ENCODE results near the gene NPHP4.

DNA sequence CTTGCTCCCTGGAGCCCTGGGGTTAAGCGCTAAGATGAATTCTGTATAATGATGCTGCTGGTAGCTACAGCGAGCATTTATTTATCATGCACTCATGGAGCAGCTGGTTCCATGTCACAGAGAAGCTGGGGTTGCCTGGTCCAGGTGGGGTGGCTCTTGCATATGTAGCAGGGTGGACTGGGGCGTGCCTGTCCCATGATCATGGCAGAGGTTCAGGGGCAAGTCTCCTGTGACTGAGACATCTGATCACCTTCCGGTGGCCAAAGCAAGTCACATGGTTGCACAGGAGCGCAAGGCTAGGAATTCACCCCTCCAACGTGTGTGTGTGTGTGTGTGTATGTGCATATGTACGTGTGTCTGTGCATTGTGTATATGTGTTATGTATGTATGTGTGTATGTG lies 37.9 kb upstream of the NPHP4 start:
- TF ChIP-seq, protein P1, sequence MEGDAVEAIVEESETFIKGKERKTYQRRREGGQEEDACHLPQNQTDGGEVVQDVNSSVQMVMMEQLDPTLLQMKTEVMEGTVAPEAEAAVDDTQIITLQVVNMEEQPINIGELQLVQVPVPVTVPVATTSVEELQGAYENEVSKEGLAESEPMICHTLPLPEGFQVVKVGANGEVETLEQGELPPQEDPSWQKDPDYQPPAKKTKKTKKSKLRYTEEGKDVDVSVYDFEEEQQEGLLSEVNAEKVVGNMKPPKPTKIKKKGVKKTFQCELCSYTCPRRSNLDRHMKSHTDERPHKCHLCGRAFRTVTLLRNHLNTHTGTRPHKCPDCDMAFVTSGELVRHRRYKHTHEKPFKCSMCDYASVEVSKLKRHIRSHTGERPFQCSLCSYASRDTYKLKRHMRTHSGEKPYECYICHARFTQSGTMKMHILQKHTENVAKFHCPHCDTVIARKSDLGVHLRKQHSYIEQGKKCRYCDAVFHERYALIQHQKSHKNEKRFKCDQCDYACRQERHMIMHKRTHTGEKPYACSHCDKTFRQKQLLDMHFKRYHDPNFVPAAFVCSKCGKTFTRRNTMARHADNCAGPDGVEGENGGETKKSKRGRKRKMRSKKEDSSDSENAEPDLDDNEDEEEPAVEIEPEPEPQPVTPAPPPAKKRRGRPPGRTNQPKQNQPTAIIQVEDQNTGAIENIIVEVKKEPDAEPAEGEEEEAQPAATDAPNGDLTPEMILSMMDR (conservative IDR thresholded peaks at IDR 0.05; ENCODE audit: low read length), result no peak
- no peak for TF ChIP-seq EZH2phosphoT487 (IDR thresholded peaks at IDR 0.05; ENCODE audit: borderline replicate concordance, low read depth, low read length)
